HEK293T (cell line): Measurements from ENCODE around the gene OXTR.

ENCODE experiments used
- ELF4 ChIP-seq: fragments of 450-650 bp; IDR thresholded peaks from 2 replicates; pipeline ENCODE4 v1.6.1; 2017; ENCODE audit warnings: antibody characterized with exemption
- HDGF ChIP-seq: fragments of 450-650 bp; IDR thresholded peaks from 2 replicates; pipeline ENCODE4 v1.6.1; 2017; ENCODE audit warnings: antibody characterized with exemption, borderline replicate concordance
- L3MBTL2 ChIP-seq: fragments of 450-650 bp; conservative IDR thresholded peaks from 2 replicates; pipeline ENCODE4 v1.6.1; 2016; ENCODE audit warnings: mild to moderate bottlenecking
- LEF1 ChIP-seq: fragments of 450-650 bp; IDR thresholded peaks from 2 replicates; pipeline ENCODE4 v1.6.1; 2017; ENCODE audit warnings: mild to moderate bottlenecking, borderline replicate concordance
- PKNOX1 ChIP-seq: fragments of 450-650 bp; IDR thresholded peaks from 2 replicates; pipeline ENCODE4 v1.6.1; 2016

GRCh38 chr3:8764528-8764927 lies 4.9 kb downstream of the OXTR start:
- no peak for TF ChIP-seq LEF1
- TF ChIP-seq PKNOX1 = no peak
- no peak for TF ChIP-seq L3MBTL2
- no peak for TF ChIP-seq ELF4
- no peak for TF ChIP-seq HDGF
